WTC11 (cell line): ENCODE results near the gene MYF6. TPM values are rescaled to one million over a fixed set of nuclear protein-coding genes. Genes with fewer than 3 reads are reported as not detected.

Source experiments
- ATAC-seq: fragments of 200-7000 bp; cut with Tn5 transposase; 2 replicates; pipeline ENCODE4 v1.10.0; 2021; ENCODE audit warnings: mild to moderate bottlenecking, moderate library complexity
- CTCF ChIA-PET: fragments of 300-600 bp; sonication (Branson Sonifier 250); formaldehyde crosslinking; loops from one replicate; lab custom pipeline; 2021; ENCODE audit warnings: antibody characterized with exemption; lab: Charles Lee
- POLR2A ChIA-PET: fragments of 350-600 bp; sonication (Branson Sonifier 250); formaldehyde crosslinking; loops from one replicate; lab custom pipeline; 2021; ENCODE audit warnings: antibody characterized with exemption; lab: Charles Lee
- DNase-seq: peaks from one replicate; pipeline ENCODE4 v3.0.0; 2021; ENCODE audit warnings: low spot score
- H3K27ac Mint-ChIP-seq: 2 replicates; pipeline ENCODE4 v1.8.0; 2021; ENCODE audit warnings: mixed read lengths
- H3K27me3 Mint-ChIP-seq: 2 replicates; pipeline ENCODE4 v1.8.0; 2021; ENCODE audit warnings: low read depth, mild to moderate bottlenecking, moderate library complexity, mixed read lengths
- H3K36me3 Mint-ChIP-seq: 2 replicates; pipeline ENCODE4 v1.8.0; 2021; ENCODE audit warnings: mixed read lengths
- H3K4me1 Mint-ChIP-seq: 2 replicates; pipeline ENCODE4 v1.8.0; 2022; ENCODE audit warnings: mixed read lengths
- H3K4me3 Mint-ChIP-seq: 2 replicates; pipeline ENCODE4 v1.8.0; 2021; ENCODE audit warnings: mild to moderate bottlenecking, moderate library complexity, mixed read lengths
- H3K9me3 Mint-ChIP-seq: 2 replicates; pipeline ENCODE4 v1.8.0; 2021; ENCODE audit warnings: mixed read lengths
- CBFB ChIP-seq: sonication (generic); formaldehyde crosslinking; IDR thresholded peaks from 2 replicates; pipeline ENCODE4 v1.8.1; 2022; ENCODE audit warnings: mild to moderate bottlenecking, low read depth, missing genetic modification reagents
- CDX4 ChIP-seq: fragments of 250-450 bp; sonication (Bioruptor Pico); IDR thresholded peaks from 2 replicates; pipeline ENCODE4 v1.9.0; 2021; ENCODE audit warnings: moderate library complexity, mild to moderate bottlenecking, inconsistent platforms, borderline replicate concordance
- CREB1 ChIP-seq: sonication (generic); formaldehyde crosslinking; IDR thresholded peaks from 2 replicates; pipeline ENCODE4 v1.8.0; 2023; ENCODE audit warnings: mild to moderate bottlenecking, missing genetic modification reagents
- CTCF ChIP-seq: fragments of 200-600 bp; IDR thresholded peaks from 2 replicates; pipeline ENCODE4 v1.8.0; 2022; ENCODE audit warnings: antibody characterized with exemption
- E2F4 ChIP-seq: sonication (generic); formaldehyde crosslinking; IDR thresholded peaks from 2 replicates; pipeline ENCODE4 v1.8.1; 2022; ENCODE audit warnings: low read depth, mild to moderate bottlenecking, moderate library complexity, missing genetic modification reagents, borderline replicate concordance
- FOXK1 ChIP-seq: sonication (generic); formaldehyde crosslinking; IDR thresholded peaks from 2 replicates; pipeline ENCODE4 v1.8.0; 2022; ENCODE audit warnings: mild to moderate bottlenecking, moderate library complexity, missing genetic modification reagents
- MAX ChIP-seq: sonication (generic); formaldehyde crosslinking; IDR thresholded peaks from 2 replicates; pipeline ENCODE4 v1.8.0; 2022; ENCODE audit warnings: mild to moderate bottlenecking, missing genetic modification reagents
- OVOL2 ChIP-seq: fragments of 250-450 bp; sonication (Bioruptor Pico); IDR thresholded peaks from 2 replicates; pipeline ENCODE4 v1.9.0; 2021; ENCODE audit warnings: mild to moderate bottlenecking, borderline replicate concordance
- PRDM15 ChIP-seq: sonication (generic); formaldehyde crosslinking; IDR thresholded peaks from 2 replicates; pipeline ENCODE4 v1.8.0; 2022; ENCODE audit warnings: missing genetic modification reagents
- PRRX2 ChIP-seq: fragments of 250-450 bp; sonication (Bioruptor Pico); IDR thresholded peaks from 2 replicates; pipeline ENCODE4 v1.8.0; 2021; ENCODE audit warnings: mild to moderate bottlenecking
- SMAD4 ChIP-seq: sonication (generic); formaldehyde crosslinking; IDR thresholded peaks from 2 replicates; pipeline ENCODE4 v1.8.0; 2022; ENCODE audit warnings: mild to moderate bottlenecking, missing genetic modification reagents
- SP1 ChIP-seq: sonication (generic); formaldehyde crosslinking; conservative IDR thresholded peaks from 2 replicates; pipeline ENCODE4 v1.8.1; 2022; ENCODE audit warnings: missing genetic modification reagents
- ZNF121 ChIP-seq: sonication (generic); formaldehyde crosslinking; IDR thresholded peaks from 2 replicates; pipeline ENCODE4 v1.8.0; 2023; ENCODE audit warnings: missing genetic modification reagents
- ZNF263 ChIP-seq: sonication (generic); formaldehyde crosslinking; IDR thresholded peaks from 2 replicates; pipeline ENCODE4 v1.8.1; 2022; ENCODE audit warnings: low read depth, mild to moderate bottlenecking, moderate library complexity, missing genetic modification reagents
- total RNA-seq: library from RNA; stranded (reverse); gene quantifications from 3 replicates; pipeline ENCODE4 v1.2.3, GENCODE V29; 2021

Gene MYF6
- total RNA-seq, 1 experiment from 2014 or later = 0.15 TPM

- TF ChIP-seq ZNF121 (CRISPR knock-in tag) = no peak
These were observed 1.5 kb downstream of the MYF6 start (continued) for GRCh38 chr12:80708975-80709328.

- peaks cover 65% of the 10 kb centered on the region for H3K4me1 Mint-ChIP-seq
- no peaks in the 10 kb centered on the region for H3K36me3 Mint-ChIP-seq
- CTCF ChIA-PET = interaction anchor here (0.5 to 2.1 kb wide), 15 partner anchors 8 to 408 kb away, joined by 3 to 19 read pairs (median 4); no protein-coding TSS in a partner anchor
- H3K27me3 Mint-ChIP-seq = peaks cover 99% of the 10 kb centered on the region
- H3K9me3 Mint-ChIP-seq = no peaks in the 10 kb centered on the region
- no peak overlapping the region for H3K27ac Mint-ChIP-seq
- POLR2A ChIA-PET = no interaction called here
- TF ChIP-seq ZNF263 (no peak), CREB1 (CRISPR knock-in tag) (no peak), PRRX2 (CRISPR knock-in tag) (no peak), CTCF (peak; percentile 58)
- H3K4me3 Mint-ChIP-seq = peak overlapping the region; percentile 65
- DNase-seq = peak; percentile 62
- ATAC-seq = peak; percentile 40
These were observed 2.6 kb downstream of the MYF6 start for GRCh38 chr12:80709811-80710726.

- CTCF ChIA-PET = interaction anchor here (0.5 to 2.1 kb wide), 15 partner anchors 9 to 409 kb away, joined by 3 to 19 read pairs (median 4); no protein-coding TSS in a partner anchor
- Mint-ChIP-seq H3K4me1 (peaks cover 73% of the 10 kb centered on the region), H3K36me3 (no peaks in the 10 kb centered on the region), H3K27ac (no peak overlapping the region), H3K27me3 (peaks cover 99% of the 10 kb centered on the region), H3K4me3 (no peak overlapping the region), H3K9me3 (no peaks in the 10 kb centered on the region)
- POLR2A ChIA-PET = no interaction called here
- TF ChIP-seq SMAD4 (CRISPR knock-in tag) (no peak), OVOL2 (no peak), FOXK1 (no peak), CDX4 (no peak), SP1 (CRISPR knock-in tag) (no peak), MAX (CRISPR knock-in tag) (no peak), CBFB (CRISPR knock-in tag) (no peak), PRDM15 (CRISPR knock-in tag) (no peak), E2F4 (CRISPR knock-in tag) (no peak), ZNF263 (no peak)
- DNase-seq = no peak
- ATAC-seq = peak; percentile 4
These were observed 3.5 kb downstream of the MYF6 start for GRCh38 chr12:80710727-80711449.
